OCI-LY3 (cell line): Measurements from ENCODE around the gene PPIL1.

ENCODE experiments used
- H2AFZ ChIP-seq: fragments of 200-600, 300-600 bp; shearing (Covaris generic); 2 replicates; pipeline ENCODE4 v1.6.0; 2014; ENCODE audit warnings: antibody characterized with exemption, low read depth, low read length
- H3K27ac ChIP-seq: fragments of 200-600, 300-600 bp; sonication (generic); 2 replicates; pipeline ENCODE4 v1.5.1; 2014; ENCODE audit warnings: mild to moderate bottlenecking, low read length, moderate library complexity, mixed read lengths
- H3K27me3 ChIP-seq: fragments of 200-600, 300-600 bp; sonication (generic); 2 replicates; pipeline ENCODE4 v1.6.1; 2014; ENCODE audit warnings: low read depth, low read length, mixed read lengths
- H3K36me3 ChIP-seq: fragments of 200-600, 300-600 bp; sonication (generic); replicated peaks from 2 replicates; pipeline ENCODE3; 2014; ENCODE audit warnings: low read depth, low read length, mixed read lengths
- H3K4me1 ChIP-seq: fragments of 300-600, 200-600 bp; sonication (generic); 2 replicates; pipeline ENCODE4 v1.6.1; 2014; ENCODE audit warnings: low read length, mixed read lengths
- H3K4me2 ChIP-seq: fragments of 200-600, 300-600 bp; sonication (generic); 2 replicates; pipeline ENCODE4 v1.6.1; 2014; ENCODE audit warnings: low read length, mixed read lengths
- H3K4me3 ChIP-seq: fragments of 300-600, 200-600 bp; sonication (generic); 2 replicates; pipeline ENCODE4 v1.5.1; 2014; ENCODE audit warnings: antibody characterized with exemption, mild to moderate bottlenecking, low read length, moderate library complexity
- H3K79me2 ChIP-seq: fragments of 300-600, 200-600 bp; shearing (Covaris generic); 2 replicates; pipeline ENCODE4 v1.6.1; 2014; ENCODE audit warnings: mild to moderate bottlenecking, low read length, mixed read lengths
- H3K9ac ChIP-seq: fragments of 300-600, 200-600 bp; shearing (Covaris generic); 2 replicates; pipeline ENCODE4 v1.6.0; 2014; ENCODE audit warnings: mild to moderate bottlenecking, low read length, moderate library complexity
- H3K9me3 ChIP-seq: fragments of 200-600, 300-600 bp; shearing (Covaris generic); 2 replicates; pipeline ENCODE4 v1.6.1; 2014; ENCODE audit warnings: low read length, mixed read lengths; ENCODE audit not compliant: insufficient read depth
- H4K20me1 ChIP-seq: fragments of 200-600, 300-600 bp; sonication (generic); 2 replicates; pipeline ENCODE4 v1.6.1; 2016; ENCODE audit warnings: low read length, mixed read lengths; ENCODE audit not compliant: insufficient read depth
- CTCF ChIP-seq: fragments of 200-600, 300-600 bp; sonication (generic); IDR thresholded peaks from 2 replicates; pipeline ENCODE4 v1.5.1; 2014; ENCODE audit warnings: antibody characterized with exemption, low read length, low read depth
- EZH2phosphoT487 ChIP-seq: fragments of 200-600 bp; shearing (Covaris generic); IDR thresholded peaks from 2 replicates; pipeline ENCODE4 v1.6.1; 2018; ENCODE audit warnings: antibody characterized with exemption, mixed run types, low read depth

The PPIL1 gene

GRCh38 chr6:36818756-36819155, 55.8 kb downstream of the PPIL1 start:
- Histone ChIP-seq H4K20me1 (no peaks in the 10 kb centered on the region), H3K4me2 (no peak overlapping the region), H3K27me3 (no peaks in the 10 kb centered on the region), H3K9ac (no peak overlapping the region), H3K27ac (no peak overlapping the region), H3K79me2 (no peaks in the 10 kb centered on the region), H3K4me3 (no peak overlapping the region), H3K36me3 (no peaks in the 10 kb centered on the region), H3K9me3 (no peaks in the 10 kb centered on the region), H2AFZ (no peak overlapping the region), H3K4me1 (no peaks in the 10 kb centered on the region)
- TF ChIP-seq EZH2phosphoT487 (no peak), CTCF (no peak)

GRCh38 chr6:36817847-36818246, 56.8 kb downstream of the PPIL1 start:
- H2AFZ ChIP-seq = no peak overlapping the region
- TF ChIP-seq EZH2phosphoT487 (no peak), CTCF (no peak)
- no peak overlapping the region for H3K27ac ChIP-seq
- H3K36me3 ChIP-seq = no peaks in the 10 kb centered on the region
- H3K9me3 ChIP-seq = no peaks in the 10 kb centered on the region
- H3K79me2 ChIP-seq = no peaks in the 10 kb centered on the region
- H3K27me3 ChIP-seq = no peaks in the 10 kb centered on the region
- no peak overlapping the region for H3K4me2 ChIP-seq
- H3K4me3 ChIP-seq = no peak overlapping the region
- no peak overlapping the region for H3K9ac ChIP-seq
- no peaks in the 10 kb centered on the region for H4K20me1 ChIP-seq
- H3K4me1 ChIP-seq = no peaks in the 10 kb centered on the region

DNA sequence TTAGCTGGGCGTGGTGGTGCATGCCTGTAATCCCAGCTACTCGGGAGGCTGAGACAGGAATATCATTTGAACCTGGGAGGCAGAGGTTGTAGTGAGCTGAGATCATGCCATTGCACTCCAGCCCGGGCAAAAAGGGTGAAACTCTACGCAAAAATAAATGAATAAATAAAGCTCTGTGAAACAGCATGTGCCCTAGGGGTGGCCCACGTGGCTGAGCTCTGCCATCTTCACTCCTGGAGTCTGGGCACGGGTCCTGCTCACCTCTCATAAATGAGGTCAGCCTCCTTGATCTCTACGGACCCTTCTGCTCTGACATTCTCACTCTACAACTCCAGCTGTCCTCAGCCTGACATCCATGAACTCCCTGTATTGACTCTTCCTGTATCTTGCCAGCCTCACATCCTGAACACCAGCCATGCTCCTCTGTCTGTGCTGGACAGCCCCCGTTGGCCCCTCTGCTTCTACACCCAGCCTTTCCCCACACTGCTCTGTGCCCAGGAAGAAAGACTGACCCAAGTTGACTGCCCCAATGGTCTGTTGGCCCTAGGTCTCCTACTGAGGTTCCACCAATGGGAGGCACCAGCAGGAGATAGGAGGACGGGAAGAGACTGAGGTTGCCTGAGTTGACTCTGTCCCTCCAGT, 57.3 kb downstream of the PPIL1 start:
- Histone ChIP-seq H3K79me2 (no peaks in the 10 kb centered on the region), H3K27me3 (no peaks in the 10 kb centered on the region), H3K9me3 (no peaks in the 10 kb centered on the region), H3K4me1 (no peaks in the 10 kb centered on the region), H3K4me2 (no peak overlapping the region), H4K20me1 (no peaks in the 10 kb centered on the region), H2AFZ (no peak overlapping the region), H3K27ac (no peak overlapping the region), H3K36me3 (no peaks in the 10 kb centered on the region), H3K9ac (no peak overlapping the region), H3K4me3 (no peak overlapping the region)
- TF ChIP-seq CTCF (no peak), EZH2phosphoT487 (no peak)

- Histone ChIP-seq H3K4me1 (no peaks in the 10 kb centered on the region), H3K4me3 (no peak overlapping the region), H3K9ac (no peak overlapping the region), H3K4me2 (no peak overlapping the region), H2AFZ (no peak overlapping the region), H4K20me1 (no peaks in the 10 kb centered on the region), H3K27me3 (no peaks in the 10 kb centered on the region), H3K27ac (no peak overlapping the region), H3K36me3 (no peaks in the 10 kb centered on the region), H3K79me2 (no peaks in the 10 kb centered on the region), H3K9me3 (no peaks in the 10 kb centered on the region)
- TF ChIP-seq CTCF = no peak
- TF ChIP-seq EZH2phosphoT487 = no peak
Observed at GRCh38 chr6:36815962-36816735, 58.5 kb downstream of the PPIL1 start.
